ENCODE measurements around the gene WAS.

GRCh38 chrX:48715072-48715471 is 31.5 kb downstream of the WAS start:
- TF ChIP-seq CTCF (IDR thresholded peaks at IDR 0.05) (no peak), POLR2A (IDR thresholded peaks at IDR 0.05) (no peak)

Measured in esophagus squamous epithelium (tissue), 4 donors.